Left cardiac atrium (tissue), 4 donors: ENCODE results near the gene RNF43. TPM values are rescaled to one million over a fixed set of nuclear protein-coding genes. Genes with fewer than 3 reads are reported as not detected.
"Not testable (repeated sequence)": the region's sequence is repeated elsewhere in the genome, so short reads cannot be mapped to it uniquely, and the experiment has no call there.

Experiments
- ATAC-seq, 2 donors: fragments of 200-7000 bp; cut with Tn5 transposase; one replicate each; pipeline ENCODE4 v1.9.1; 2020; ENCODE audit warnings: mild to moderate bottlenecking in 2 of 2, moderate library complexity in 2 of 2
- DNase-seq: peaks from one replicate; pipeline ENCODE4 v3.0.0-alpha.2; 2020
- intact Hi-C, 2 donors: fragments of 100-400 bp; cut with DNase I; formaldehyde crosslinking; loops; one replicate each; pipeline versions ENCODE4 v1.14.1 to v1.15.1; 2022 to 2023
- total RNA-seq, 2 donors: library from RNA; stranded (reverse); fragmentation: NEBNext Ultra II Directional; extraction: Animal tissue kit (Norgen Biotek cat#: 25700); gene quantifications; one replicate each; pipeline ENCODE4 v1.2.1, GENCODE V29; 2021
- donor health status: DM: no; HTN: yes; CAD: no.
- donor health status: DM: no; HTN: yes; CAD: no; lungs with severe emphysema.
- donor health status: DM: yes; HTN: yes; CAD: no.
- donor health status: Dilated cardiomyopathy.

RNF43 gene
- total RNA-seq, 2 donors from 2014 or later: 4.0 to 4.7 TPM

DNA sequence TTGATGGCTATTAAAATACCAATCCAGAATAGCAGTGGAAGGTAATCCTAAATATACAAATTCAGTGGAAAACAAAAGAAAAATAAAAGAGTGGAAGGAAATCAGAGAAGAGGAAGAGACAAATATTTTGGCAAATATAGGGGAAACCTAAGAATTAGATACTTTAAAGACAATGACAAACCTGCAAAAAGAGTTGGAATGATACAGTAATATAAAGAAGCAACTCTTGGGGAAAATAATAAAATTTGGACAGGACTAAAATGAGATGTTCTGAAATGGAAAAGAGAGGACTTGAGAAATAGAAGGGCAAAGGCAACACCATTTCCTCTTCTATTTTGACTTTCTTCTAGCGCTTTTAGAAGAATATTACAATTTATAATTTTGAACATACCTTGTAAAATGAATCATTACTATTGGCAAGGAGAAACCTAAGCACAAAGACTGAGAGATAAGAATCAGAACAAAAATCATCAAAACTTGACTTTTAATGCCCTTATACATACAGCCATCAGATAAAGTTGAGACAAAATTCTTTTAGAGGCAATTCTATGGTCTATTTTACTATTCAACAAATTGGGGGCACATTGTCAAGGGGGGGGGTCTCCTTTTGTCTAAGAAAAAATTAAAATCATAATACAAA lies 5.2 kb downstream of the RNF43 start:
- no peak for ATAC-seq
- intact Hi-C loops: loop anchor here in 1 of 2 donors (10.0 kb wide), 1 partner anchor 167 kb away; no protein-coding TSS in a partner anchor
- no peak for DNase-seq

DNA sequence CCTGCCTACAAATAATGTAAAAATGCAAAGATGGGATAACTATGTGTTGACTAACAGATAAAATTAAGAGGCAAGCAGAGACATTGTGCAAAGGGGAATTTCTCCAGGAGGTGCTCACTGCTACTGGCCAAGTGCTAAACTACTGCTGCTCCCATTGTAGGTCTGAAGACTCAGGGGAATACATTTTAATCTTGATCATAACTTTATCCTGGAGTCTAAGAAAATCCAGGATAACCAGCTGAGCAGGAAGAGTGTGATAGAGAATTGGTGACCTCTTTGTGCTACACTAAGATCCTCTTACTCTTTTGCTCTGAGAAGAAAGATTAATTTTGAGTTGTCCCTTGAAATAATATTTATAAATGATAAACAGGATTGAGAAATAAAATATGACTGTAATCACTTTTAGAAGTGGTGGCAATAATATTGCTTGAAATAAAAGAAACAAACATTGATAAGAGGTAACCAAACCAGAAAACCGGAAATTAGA lies 5.9 kb downstream of the RNF43 start:
- intact Hi-C loops: loop anchor here in 1 of 2 donors (10.0 kb wide), 1 partner anchor 167 kb away; no protein-coding TSS in a partner anchor
- ATAC-seq (no peak), DNase-seq (no peak)

DNA sequence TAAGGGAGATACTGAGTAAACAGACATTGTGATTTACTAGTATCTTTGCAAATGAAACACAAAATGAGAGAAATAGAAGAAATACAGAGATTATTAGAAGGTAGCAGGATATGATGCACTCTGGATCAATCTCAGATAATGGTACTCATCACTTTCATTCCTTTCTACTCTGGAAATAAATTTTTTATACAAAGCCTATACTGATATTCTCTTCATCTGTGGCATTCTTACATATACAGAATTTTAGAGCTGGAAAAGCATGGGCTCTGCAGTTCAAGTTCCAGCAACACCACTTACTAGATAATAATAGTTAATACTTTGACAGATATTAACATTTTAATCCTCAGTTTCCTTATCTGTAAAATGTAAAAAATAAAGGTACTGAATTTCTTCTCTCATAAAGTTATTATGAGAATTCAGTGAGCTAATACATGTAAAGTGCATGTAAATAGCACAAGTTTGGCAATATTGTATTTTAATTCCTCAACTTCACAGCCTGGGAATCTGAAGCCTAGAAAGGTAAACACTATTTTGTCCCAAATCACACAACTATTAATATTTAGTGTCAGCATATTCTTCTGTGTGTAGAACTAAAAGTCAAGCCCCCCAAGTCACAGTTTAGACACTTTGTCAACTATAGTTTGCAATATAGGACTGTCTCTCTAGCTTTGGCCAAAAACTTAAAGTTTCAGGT lies 6.5 kb downstream of the RNF43 start:
- no peak for DNase-seq
- ATAC-seq: no peak
- intact Hi-C loops: loop anchor here in 1 of 2 donors (10.0 kb wide), 1 partner anchor 166 kb away; no protein-coding TSS in a partner anchor

DNA sequence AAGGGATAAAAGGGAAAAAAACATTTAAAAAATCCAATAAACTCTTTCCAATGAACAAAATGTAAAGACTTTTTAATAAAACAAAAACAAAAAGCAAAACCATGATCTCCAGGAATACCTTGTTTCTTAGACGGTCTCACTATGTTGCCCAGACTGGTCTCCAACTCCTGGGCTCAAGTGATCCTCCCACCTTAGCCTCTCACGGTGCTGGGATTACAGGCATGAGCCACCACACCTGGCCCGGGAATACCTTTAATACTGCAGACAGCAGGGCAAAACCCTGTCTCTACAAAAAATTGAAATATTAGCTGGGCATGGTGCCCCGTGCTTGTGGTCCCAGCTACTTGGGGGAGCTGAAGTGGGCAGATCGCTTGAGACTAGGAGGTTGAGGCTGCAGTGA lies 7.9 kb downstream of the RNF43 start:
- ATAC-seq (no peak), DNase-seq (no peak)
- intact Hi-C loops: no loop called here

DNA sequence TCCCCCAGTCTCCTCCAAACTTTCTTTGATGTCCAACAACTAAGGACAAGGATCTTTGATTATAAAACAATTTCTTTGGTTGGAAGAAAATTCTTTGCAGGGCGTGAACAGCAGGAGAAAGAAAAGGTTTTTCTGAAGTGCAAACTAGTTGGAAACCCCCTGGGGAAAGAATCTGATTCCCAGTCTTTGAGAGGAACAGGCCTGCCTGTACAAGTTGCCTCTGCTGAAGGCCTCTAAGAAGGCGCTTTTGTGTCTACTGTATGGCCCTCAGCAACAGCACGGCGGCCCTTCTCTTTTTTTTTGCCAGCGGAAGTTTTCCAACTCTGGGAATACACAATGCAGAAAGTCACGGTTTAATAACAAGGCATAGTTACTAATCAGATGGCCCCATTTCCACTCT lies 14.0 kb downstream of the RNF43 start:
- ATAC-seq: no peak
- DNase-seq: no peak
- intact Hi-C loops: no loop called here

DNA sequence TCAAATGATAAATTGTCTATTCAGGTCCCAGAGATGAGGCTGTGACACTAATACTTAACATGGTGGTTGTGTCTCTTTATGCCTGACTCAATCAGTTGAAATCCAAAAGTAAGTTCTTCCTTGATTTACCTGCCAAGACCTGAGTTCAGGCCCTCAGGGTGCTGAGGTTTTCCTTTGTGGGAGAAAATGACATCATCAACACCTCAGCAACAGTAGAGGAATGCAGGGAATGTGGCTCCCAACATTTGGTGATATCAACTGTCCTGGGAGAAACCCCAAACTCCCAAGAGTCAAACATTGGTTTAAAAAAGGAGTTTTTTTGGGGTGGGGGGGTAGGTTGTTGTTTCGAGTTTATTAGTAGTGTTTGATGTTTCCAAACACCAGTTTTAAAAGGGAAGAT lies 14.7 kb downstream of the RNF43 start:
- intact Hi-C loops: no loop called here
- no peak for ATAC-seq

DNA sequence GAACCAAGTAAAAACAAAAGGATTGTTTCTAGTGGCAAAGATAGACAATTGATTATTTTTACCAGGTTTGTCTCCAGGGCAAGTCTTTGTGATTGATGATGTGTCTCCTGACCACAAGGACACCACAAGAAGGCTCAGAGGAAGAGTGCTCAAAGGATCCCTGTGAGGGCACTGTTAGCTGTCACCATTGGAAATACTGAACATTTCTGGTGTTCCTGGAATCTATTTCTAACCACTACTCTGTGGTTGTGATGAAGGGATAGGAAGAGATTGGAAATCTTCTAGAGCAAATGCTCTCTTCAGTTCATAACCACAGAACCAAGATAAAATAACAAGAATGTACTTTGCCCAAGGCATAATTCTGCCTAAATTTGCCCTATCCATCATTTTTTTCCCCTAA lies 15.3 kb downstream of the RNF43 start:
- ATAC-seq: no peak
- no peak for DNase-seq
- intact Hi-C loops: no loop called here

More for the DNA sequence above, 14.7 kb downstream of the RNF43 start:
- DNase-seq: no peak

DNA sequence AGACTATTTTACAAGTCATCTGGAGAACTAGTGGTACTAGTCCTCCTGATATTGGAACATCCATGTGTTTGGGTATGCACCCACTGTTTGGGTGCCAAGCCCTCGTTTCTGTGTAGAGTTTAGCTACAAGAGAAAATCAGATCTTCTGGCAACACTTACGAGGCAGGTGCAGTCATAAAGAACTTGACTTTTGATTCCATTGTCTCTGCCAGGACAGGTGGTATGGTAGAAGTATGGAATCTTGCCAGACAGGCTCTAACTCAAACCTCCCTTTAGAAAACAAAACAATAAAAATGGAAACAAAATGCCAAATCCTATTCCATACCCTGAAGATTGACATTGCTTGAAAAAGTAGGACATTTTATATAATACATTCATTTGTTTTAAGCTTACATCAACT lies 16.0 kb downstream of the RNF43 start:
- no peak for ATAC-seq

DNA sequence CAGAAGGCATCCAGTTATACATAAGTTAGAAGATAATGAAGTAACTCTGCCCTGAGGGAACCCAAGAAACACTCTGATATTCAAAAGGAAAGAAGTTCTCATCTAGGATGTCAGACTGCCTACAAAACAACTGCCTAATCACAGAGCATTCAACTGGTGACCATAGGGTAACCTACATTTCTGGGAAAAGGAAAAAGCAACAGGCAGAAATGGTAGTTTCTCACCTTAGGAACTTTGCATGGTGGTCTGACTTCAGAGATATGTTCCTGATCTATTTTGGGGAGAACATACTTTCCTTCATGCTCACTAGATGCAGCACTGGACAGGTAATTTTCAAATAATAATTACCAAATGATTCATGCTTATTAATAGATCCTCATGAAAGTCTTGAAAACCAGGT lies 16.5 kb downstream of the RNF43 start:
- no peak for ATAC-seq
- no peak for DNase-seq
- intact Hi-C loops: no loop called here

More for the DNA sequence above, 16.0 kb downstream of the RNF43 start:
- intact Hi-C loops: no loop called here
- no peak for DNase-seq

DNA sequence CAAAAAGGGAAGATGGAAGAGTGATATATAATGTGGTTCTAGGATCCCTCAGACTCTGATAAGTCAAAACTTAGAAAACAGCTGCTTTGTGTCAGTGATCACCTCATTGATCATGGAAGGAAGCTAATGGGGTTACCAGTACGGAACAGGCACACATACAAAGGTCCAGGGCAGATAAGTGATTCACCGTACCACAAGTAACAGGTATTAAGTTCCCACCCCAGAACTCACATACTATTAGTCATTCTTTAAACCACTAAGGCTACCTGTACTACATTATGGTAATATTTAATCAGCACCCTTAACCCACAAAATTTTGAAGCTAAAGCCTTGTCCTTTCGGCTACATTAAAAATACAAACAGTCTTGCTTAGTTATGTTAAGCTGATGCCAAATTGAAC lies 17.4 kb downstream of the RNF43 start:
- ATAC-seq (no peak), DNase-seq (no peak)
- intact Hi-C loops: no loop called here

DNA sequence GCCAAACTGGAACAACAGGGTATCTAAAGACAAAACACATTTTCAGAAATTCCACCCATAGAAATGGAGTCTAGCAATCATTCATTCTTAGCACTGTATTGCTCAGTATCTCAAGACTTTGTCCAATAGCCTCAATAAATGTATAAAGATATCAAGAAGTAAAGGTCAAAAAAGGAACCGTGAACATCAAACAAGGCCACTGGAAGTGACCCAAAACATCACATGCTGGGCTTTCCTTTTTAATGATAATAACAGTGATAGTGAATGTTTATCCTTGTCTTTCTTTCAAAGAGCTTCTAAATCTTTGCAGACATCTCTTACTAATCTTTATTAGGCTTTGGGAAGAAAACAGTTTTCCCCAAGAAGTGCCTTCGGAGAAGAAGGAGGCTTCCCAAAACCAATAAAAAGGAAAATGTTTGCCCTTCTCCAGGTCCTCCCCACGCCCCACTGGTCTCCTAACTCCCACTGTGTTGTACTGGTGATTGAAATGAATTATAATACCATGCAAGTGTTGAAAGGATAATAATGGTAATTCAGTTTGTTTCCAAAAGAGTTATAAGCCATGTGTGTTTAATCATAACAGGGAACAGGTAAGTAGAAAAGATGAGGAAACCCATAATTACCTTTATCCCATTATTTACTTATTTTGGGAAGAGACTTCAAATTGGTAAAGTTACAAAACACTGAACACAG lies 18.6 kb downstream of the RNF43 start:
- ATAC-seq: no peak
- DNase-seq: no peak
- intact Hi-C loops: no loop called here

DNA sequence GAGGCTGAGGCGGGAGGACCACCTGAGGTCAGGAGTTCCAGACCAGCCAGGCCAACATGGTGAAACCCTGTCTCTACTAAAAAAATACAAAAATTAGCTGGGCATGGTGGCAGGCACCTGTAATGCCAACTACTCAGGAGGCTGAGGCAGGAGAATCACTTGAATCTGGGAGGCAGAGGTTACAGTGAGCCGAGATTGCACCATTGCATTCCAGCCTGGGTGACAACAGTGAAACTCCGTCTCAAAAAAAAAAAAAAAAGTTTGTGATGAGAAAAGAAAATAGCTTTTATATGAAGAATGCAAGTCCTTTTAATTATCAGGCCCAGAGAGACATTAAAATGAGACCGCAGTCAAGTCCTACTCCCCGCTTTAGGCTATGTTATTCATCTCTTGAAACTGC lies 19.9 kb downstream of the RNF43 start:
- ATAC-seq, intact Hi-C loops, DNase-seq: not testable (repeated sequence)

DNA sequence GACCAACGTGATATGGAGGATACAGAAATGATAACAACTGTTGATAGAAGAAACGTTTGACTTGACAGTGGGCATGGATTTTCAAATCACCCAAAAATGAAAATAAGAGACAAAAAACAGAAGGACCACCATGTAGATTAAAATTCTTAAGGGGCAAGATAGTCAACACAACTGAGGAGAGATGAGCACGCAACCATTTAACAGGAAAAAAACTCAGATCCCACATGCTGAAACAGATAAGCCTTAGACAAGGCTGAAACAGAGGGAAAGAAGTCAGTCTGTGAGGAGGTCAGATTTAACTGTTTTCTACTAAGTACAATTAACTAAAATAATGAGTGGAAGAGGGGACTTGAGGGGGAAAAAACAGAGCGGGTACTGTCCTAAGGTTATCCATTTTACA lies 21.2 kb downstream of the RNF43 start:
- intact Hi-C loops: no loop called here
- no peak for DNase-seq
- ATAC-seq: no peak

DNA sequence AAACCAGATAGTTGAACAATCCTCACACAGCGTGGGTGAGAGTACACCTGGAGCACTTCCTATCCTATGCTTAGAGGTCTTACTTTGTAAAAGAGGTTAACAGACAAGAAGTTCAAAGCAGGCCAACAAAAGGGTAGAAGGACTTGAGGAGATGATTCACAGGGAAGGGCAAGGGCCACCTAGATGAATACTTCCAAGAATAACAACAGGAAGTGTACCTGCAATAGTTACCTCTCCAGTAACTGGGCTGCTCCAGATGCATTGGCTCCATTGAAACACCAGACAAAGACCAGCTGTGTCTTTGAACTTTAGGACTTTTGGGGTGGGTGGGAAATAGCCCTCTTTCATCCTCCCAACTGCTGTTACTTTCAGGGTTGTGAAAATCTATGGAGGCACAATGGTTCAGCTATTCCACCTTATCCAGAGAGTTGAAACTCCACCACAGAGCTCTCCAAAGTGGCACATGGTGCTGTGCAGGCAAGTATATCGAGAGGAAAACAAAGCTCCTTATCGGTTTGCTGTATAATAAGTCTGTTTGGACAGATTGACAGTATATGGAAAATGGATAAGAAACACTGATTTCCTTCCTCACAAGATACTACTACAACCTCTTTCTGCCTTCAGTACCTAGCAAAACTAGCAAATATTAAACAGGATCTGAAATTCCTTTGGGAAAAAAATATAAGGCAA lies 22.7 kb downstream of the RNF43 start:
- intact Hi-C loops: no loop called here
- ATAC-seq (no peak), DNase-seq (no peak)

DNA sequence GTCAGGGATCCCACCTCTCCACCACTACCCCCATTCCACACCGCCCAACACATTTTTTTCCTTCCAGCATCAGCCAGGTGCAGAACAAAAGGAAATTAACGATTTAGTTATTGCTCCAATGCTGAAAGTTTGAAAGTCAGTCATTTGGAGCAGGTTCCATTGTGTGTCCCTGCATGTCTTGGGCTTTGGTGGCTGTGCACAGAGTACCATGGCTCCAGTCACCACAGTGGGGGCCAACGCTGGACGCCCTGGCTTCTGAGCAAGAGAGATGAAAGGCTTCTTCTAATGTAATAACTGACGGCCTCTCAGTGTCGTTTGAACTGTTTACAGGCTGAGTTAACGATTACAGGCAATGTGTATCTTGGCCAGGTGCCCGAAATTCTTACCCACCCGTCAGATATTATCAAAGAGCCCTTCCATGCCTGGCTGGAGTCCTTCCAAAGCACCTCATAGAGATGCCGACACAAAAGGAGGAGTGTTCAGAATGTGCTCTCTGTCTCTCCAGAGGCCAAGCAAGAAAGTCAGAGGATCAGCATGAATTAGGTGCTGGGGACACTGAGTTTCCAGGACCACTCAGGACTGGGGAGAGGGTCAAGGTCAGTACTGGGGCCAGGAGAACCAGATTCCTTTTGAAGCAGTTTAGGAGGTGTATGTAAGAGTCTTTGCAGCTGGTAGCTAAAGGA lies 25.9 kb downstream of the RNF43 start:
- intact Hi-C loops: no loop called here
- ATAC-seq: peak; percentile 23 to 50
- peak; percentile 51 for DNase-seq

DNA sequence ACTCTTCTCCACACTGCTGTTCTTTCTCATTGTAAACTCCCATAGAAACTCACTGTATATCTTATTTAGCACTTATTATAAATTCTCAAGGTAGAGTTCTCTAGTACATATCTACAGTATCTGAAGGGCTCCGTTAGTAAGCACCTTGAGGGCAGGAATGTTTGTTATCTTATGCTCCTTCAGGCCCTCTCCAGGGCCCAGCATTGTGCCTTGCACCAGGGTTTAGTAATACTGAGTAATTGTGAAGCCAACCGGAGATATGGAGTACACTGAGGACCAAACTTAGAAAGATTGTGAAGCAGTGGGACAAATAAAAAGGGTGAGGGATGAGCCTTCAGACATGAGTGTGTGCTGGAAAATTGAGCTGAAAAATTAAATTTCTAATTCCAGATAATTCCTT lies 26.4 kb downstream of the RNF43 start:
- ATAC-seq (no peak), DNase-seq (no peak)
- intact Hi-C loops: no loop called here

DNA sequence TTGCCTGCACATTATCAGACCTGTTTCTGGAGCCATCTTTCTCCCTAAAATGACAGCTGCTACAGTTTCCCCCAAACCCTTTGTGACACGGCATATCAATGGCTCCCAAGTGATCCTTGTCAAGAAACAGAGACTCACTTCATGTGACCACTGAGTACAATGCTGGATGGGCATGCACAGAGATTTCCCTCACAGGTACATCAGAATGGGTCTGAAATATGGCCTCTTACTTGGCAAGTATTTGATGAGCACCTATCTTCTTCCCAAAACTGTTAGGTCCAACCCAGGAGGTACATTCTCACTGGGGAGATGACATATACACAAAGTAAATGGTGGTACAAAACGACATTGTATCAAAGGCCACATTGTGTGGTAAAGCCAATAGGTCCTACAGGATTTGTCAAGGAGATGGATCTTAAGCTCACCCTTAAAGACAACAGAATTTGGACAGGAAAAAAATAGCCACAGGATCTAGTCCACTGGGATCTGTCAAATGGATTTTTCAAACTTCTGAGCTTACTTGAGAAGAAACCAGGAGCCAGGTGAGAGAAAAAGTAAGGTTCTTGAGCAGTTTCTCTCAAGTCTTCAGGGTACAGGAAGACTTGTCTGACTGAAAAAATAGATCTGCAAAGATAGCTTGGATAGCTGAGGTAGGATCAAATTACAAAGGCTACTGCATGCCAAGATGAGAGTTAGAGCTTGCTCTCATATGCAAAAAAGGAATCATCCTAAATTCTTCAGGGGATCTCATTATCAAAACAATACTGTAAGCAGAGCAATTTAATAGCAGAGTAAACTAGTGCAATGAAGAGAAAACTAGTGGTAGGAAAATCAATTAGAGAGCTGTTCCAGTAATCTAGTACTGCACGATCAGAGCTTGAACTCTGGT lies 28.8 kb downstream of the RNF43 start:
- no peak for ATAC-seq
- DNase-seq: no peak
- intact Hi-C loops: no loop called here

DNA sequence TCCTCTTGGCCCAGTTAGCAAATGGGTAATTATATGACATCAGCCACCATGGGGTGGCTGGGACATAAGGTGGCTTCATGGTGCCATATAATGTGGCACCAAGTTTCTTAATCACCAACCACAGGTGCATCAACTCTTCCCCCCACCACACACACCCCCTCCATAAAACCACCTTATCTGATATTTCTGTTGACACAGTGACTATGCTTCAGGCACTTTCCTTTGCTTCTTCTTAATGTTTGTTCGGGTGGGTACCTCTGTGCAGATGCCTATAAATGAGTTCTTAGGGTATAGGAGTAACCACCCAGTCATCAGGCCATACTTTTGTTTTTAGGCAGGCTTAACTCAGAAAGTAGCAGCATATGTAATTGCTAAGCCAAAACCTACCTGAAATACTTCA lies 29.5 kb downstream of the RNF43 start:
- intact Hi-C loops: no loop called here
- ATAC-seq (no peak), DNase-seq (no peak)
